Measurements from ENCODE around the gene SORCS1.

Gene SORCS1

DNA sequence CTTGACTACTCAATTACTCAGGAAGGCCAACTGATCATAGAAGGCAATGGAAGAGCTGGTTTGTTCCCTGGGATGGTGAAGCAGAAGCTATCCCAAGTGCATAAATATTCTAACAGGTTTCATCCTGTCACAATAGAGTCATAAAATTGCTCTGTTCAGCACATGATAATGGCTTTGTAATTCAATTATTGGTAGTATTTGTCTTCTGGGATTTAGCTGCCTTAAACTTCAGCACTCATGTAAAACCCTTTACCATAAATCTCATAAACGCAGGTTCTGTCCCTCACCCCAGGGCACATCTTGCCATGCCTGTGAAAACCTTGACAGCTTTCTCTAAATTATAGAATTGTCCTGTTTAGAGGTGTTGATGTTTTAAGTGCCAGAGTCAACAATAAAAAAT is 417.6 kb downstream of the SORCS1 start:
- Histone ChIP-seq H3K36me3 (ENCODE audit: insufficient read depth, low read length) (no peaks in the 10 kb centered on the region), H3K27ac (no peak overlapping the region), H3K4me3 (no peak overlapping the region), H3K9me3 (ENCODE audit: low read depth, low read length) (no peaks in the 10 kb centered on the region), H3K9ac (ENCODE audit: insufficient read length) (no peak overlapping the region)
- TF ChIP-seq POLR2AphosphoS5 (IDR thresholded peaks at IDR 0.05; ENCODE audit: borderline replicate concordance, low read depth, low read length) (no peak), EZH2 (IDR thresholded peaks at IDR 0.05) (no peak), FOXP2 (optimal IDR thresholded peaks at IDR 0.05; ENCODE audit: control extremely low read depth, extremely low read length, insufficient read depth) (no peak)
- no peak for DNase-seq (ENCODE audit: low read depth, low spot score)

DNA sequence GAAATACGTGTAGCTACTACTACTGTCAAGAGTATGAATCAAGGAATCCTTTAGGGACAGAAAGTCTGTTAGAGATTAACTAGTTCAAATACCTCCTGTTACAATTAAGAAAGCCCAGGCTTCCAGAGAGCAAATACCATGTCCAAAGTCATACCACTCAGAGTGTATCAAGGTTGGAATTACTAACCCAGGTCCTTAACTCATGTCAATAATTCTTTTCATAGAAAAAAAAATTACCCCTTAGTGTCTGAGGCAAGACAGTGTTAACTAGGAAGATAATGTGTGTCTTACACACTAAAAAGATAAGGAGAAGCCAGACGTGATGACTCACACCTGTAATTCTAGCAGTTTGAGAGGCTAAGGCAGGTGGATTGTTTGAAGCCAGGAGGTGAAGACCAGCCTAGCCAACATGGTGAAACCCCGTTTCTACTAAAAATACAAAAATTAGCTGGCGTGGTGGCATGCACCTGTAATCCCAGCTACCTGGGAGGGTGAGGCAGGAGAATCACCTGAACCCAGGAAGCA is 423.4 kb downstream of the SORCS1 start:
- no peak for DNase-seq (ENCODE audit: low read depth, low spot score)
- Histone ChIP-seq H3K9ac (ENCODE audit: insufficient read length) (no peak overlapping the region), H3K9me3 (ENCODE audit: low read depth, low read length) (no peaks in the 10 kb centered on the region), H3K27ac (no peak overlapping the region), H3K36me3 (ENCODE audit: insufficient read depth, low read length) (no peaks in the 10 kb centered on the region), H3K4me3 (no peak overlapping the region)
- TF ChIP-seq EZH2 (IDR thresholded peaks at IDR 0.05) (no peak), FOXP2 (optimal IDR thresholded peaks at IDR 0.05; ENCODE audit: control extremely low read depth, extremely low read length, insufficient read depth) (no peak), POLR2AphosphoS5 (IDR thresholded peaks at IDR 0.05; ENCODE audit: borderline replicate concordance, low read depth, low read length) (no peak)

DNA sequence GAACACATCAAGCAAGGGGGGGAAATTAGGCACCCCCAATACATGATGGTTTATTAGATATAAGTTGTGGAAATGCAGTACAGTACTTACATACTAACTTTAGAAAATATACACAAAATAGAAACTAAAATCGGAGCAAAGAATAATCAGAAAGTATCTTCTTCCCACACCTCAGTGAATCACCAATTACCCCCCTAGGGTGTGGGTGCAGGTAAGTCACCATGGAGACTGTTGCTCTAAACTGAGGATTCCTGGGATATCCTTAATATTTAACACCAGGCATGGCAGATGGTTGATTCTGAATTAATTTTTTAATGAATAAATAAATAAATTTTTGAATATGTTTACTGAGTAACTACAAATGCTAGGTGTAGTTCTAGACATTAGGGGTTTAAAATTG is 424.4 kb downstream of the SORCS1 start:
- no peaks in the 10 kb centered on the region for H3K9me3 ChIP-seq (ENCODE audit: low read depth, low read length)
- H3K36me3 ChIP-seq (ENCODE audit: insufficient read depth, low read length), result no peaks in the 10 kb centered on the region
- TF ChIP-seq EZH2 (IDR thresholded peaks at IDR 0.05), result no peak
- TF ChIP-seq FOXP2 (optimal IDR thresholded peaks at IDR 0.05; ENCODE audit: control extremely low read depth, extremely low read length, insufficient read depth), result no peak
- no peak for TF ChIP-seq POLR2AphosphoS5 (IDR thresholded peaks at IDR 0.05; ENCODE audit: borderline replicate concordance, low read depth, low read length)
- H3K9ac ChIP-seq (ENCODE audit: insufficient read length), result no peak overlapping the region
- no peak for DNase-seq (ENCODE audit: low read depth, low spot score)
- H3K4me3 ChIP-seq, result no peak overlapping the region
- no peak overlapping the region for H3K27ac ChIP-seq

DNA sequence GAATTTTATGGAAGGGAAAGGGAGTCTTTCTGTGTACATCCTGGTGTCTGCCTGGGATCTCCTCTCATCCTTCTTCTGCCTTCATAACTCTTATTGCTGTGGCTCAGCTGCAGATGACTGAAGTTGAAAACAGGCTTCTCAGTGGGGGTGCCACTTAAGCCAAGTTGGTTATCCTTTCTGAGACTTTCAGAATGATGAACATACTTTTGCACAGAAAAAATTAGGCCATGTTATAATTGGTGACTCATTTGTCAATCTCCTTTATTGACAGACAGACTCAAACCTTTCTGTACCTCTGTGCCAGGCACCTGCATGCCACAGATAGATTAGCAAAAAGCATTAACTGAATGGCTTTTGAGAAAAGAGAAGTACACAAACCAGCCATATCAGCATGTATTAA is 430.3 kb downstream of the SORCS1 start:
- no peak overlapping the region for H3K9ac ChIP-seq (ENCODE audit: insufficient read length)
- H3K9me3 ChIP-seq (ENCODE audit: low read depth, low read length), result no peaks in the 10 kb centered on the region
- DNase-seq (ENCODE audit: low read depth, low spot score), result no peak
- no peak for TF ChIP-seq FOXP2 (optimal IDR thresholded peaks at IDR 0.05; ENCODE audit: control extremely low read depth, extremely low read length, insufficient read depth)
- no peak for TF ChIP-seq EZH2 (IDR thresholded peaks at IDR 0.05)
- H3K36me3 ChIP-seq (ENCODE audit: insufficient read depth, low read length), result no peaks in the 10 kb centered on the region
- H3K4me3 ChIP-seq, result no peak overlapping the region
- H3K27ac ChIP-seq, result no peak overlapping the region

DNA sequence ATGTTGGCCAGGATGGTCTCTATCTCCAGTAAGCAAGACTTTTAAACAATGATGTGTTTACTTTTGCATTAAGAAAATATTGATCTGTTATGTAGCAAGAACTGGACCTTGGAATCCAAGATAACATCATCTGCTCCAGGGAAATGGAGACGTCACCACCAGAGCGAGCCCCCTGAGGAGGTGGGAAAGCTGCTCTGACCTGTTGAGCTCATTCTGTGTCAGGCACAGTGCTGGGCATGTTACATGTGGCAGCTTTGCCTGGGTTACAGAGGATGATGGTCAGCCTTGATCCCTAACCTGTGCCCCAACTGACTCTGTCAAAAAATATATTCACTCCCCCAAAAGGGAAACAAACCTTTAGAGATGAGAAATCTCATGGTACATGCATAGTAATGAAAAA is 436.3 kb downstream of the SORCS1 start:
- H3K27ac ChIP-seq, result no peak overlapping the region
- TF ChIP-seq POLR2AphosphoS5 (IDR thresholded peaks at IDR 0.05; ENCODE audit: borderline replicate concordance, low read depth, low read length) (no peak), EZH2 (IDR thresholded peaks at IDR 0.05) (no peak), FOXP2 (optimal IDR thresholded peaks at IDR 0.05; ENCODE audit: control extremely low read depth, extremely low read length, insufficient read depth) (no peak)
- no peak overlapping the region for H3K4me3 ChIP-seq
- H3K36me3 ChIP-seq (ENCODE audit: insufficient read depth, low read length), result no peaks in the 10 kb centered on the region
- DNase-seq (ENCODE audit: low read depth, low spot score), result no peak
- H3K9me3 ChIP-seq (ENCODE audit: low read depth, low read length), result no peaks in the 10 kb centered on the region
- H3K9ac ChIP-seq (ENCODE audit: insufficient read length), result no peak overlapping the region

DNA sequence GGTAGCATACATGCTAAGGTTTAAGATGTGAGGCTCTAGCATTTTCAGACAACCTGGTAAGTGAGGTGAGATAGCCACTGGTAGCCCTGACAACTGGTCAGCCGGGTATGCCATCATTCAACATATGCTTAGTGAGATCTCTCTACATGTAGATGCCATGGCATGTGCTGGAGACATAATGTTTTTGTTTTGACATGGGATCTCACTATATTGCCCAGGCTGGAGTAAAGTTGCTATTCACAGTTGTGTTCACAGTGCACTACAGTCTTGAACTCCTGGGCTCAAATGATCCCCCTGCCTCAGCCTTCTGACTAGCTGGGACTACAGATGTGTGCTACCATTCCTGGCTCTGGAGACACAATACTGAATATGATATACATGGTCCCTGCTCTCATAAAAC is 437.3 kb downstream of the SORCS1 start:
- Histone ChIP-seq H3K9me3 (ENCODE audit: low read depth, low read length) (no peaks in the 10 kb centered on the region), H3K9ac (ENCODE audit: insufficient read length) (no peak overlapping the region), H3K27ac (no peak overlapping the region), H3K36me3 (ENCODE audit: insufficient read depth, low read length) (no peaks in the 10 kb centered on the region), H3K4me3 (no peak overlapping the region)
- DNase-seq (ENCODE audit: low read depth, low spot score), result no peak
- TF ChIP-seq POLR2AphosphoS5 (IDR thresholded peaks at IDR 0.05; ENCODE audit: borderline replicate concordance, low read depth, low read length), result no peak
- no peak for TF ChIP-seq EZH2 (IDR thresholded peaks at IDR 0.05)
- no peak for TF ChIP-seq FOXP2 (optimal IDR thresholded peaks at IDR 0.05; ENCODE audit: control extremely low read depth, extremely low read length, insufficient read depth)

DNA sequence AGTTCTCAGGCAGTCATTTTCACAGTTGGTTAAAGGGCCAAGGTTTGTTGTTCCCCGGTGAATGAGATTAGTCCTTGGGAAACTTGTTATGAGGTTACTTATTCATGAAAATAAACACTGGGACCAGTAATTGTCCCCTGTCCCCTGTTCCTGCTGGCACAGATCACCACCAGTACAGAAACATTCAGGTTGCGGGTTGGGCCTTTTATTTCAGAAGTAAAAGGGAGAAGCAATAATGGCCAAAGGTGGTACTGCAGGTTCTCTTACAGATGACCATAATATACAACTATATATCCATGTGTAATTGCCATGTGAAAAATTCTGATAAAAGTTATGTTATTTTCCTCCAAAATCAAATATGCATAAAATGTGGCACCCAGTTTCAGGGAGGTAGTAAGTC is 442.0 kb downstream of the SORCS1 start:
- Histone ChIP-seq H3K4me3 (no peak overlapping the region), H3K27ac (no peak overlapping the region), H3K36me3 (ENCODE audit: insufficient read depth, low read length) (no peaks in the 10 kb centered on the region), H3K9me3 (ENCODE audit: low read depth, low read length) (no peaks in the 10 kb centered on the region), H3K9ac (ENCODE audit: insufficient read length) (no peak overlapping the region)
- TF ChIP-seq EZH2 (IDR thresholded peaks at IDR 0.05) (no peak), FOXP2 (optimal IDR thresholded peaks at IDR 0.05; ENCODE audit: control extremely low read depth, extremely low read length, insufficient read depth) (no peak), POLR2AphosphoS5 (IDR thresholded peaks at IDR 0.05; ENCODE audit: borderline replicate concordance, low read depth, low read length) (no peak)
- no peak for DNase-seq (ENCODE audit: low read depth, low spot score)

DNA sequence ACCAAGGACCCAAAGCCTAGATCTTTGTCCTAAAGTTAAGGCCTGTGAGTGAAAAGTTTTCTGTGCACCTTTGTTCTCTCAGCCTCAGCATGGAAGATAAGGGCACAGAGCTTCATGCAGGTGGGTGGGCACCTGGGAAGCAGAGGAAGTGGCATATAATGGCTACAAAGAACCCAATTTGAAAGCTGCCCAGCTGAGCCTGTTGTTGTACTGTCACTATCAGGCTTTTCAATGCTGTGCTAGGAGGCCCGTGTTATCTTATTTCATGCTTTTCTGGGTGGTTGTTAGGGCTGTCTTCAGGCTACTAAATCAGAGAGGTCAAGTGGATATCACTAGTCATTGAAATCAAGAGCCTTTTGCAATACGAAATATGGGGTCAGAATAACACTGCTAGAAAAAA is 443.8 kb downstream of the SORCS1 start:
- Histone ChIP-seq H3K9me3 (ENCODE audit: low read depth, low read length) (no peaks in the 10 kb centered on the region), H3K9ac (ENCODE audit: insufficient read length) (no peak overlapping the region), H3K4me3 (no peak overlapping the region), H3K27ac (no peak overlapping the region), H3K36me3 (ENCODE audit: insufficient read depth, low read length) (no peaks in the 10 kb centered on the region)
- DNase-seq (ENCODE audit: low read depth, low spot score), result no peak
- TF ChIP-seq FOXP2 (optimal IDR thresholded peaks at IDR 0.05; ENCODE audit: control extremely low read depth, extremely low read length, insufficient read depth), result no peak
- TF ChIP-seq POLR2AphosphoS5 (IDR thresholded peaks at IDR 0.05; ENCODE audit: borderline replicate concordance, low read depth, low read length), result no peak
- TF ChIP-seq EZH2 (IDR thresholded peaks at IDR 0.05), result no peak

DNA sequence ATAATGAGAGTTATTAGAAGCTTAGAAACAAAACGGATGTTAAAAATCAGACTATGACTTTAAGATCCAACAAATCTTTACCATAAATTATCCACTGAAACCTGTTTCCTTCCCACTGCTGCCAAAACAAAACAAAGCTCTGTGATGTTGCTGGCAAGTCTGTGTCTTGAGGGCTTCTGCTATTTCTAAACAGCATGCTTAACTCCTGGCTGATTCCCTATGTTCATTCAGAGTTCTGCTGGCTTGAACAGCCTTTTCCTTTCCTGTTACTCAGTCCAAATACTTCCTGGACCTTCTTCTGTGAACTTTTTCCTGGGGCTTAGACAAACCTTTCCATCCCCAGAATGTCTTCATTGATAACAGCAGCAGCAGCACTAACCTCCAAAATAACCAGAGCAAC is 448.1 kb downstream of the SORCS1 start:
- H3K4me3 ChIP-seq, result no peak overlapping the region
- no peaks in the 10 kb centered on the region for H3K36me3 ChIP-seq (ENCODE audit: insufficient read depth, low read length)
- no peak for DNase-seq (ENCODE audit: low read depth, low spot score)
- H3K9ac ChIP-seq (ENCODE audit: insufficient read length), result no peak overlapping the region
- TF ChIP-seq POLR2AphosphoS5 (IDR thresholded peaks at IDR 0.05; ENCODE audit: borderline replicate concordance, low read depth, low read length), result no peak
- TF ChIP-seq FOXP2 (optimal IDR thresholded peaks at IDR 0.05; ENCODE audit: control extremely low read depth, extremely low read length, insufficient read depth), result no peak
- TF ChIP-seq EZH2 (IDR thresholded peaks at IDR 0.05), result no peak
- no peak overlapping the region for H3K27ac ChIP-seq
- no peaks in the 10 kb centered on the region for H3K9me3 ChIP-seq (ENCODE audit: low read depth, low read length)
